Activated B cell treated with CpG ODN at 0.5 μM for 24 hours (primary cell): ENCODE results near the gene ZC3H12C. TPM values are rescaled to one million over a fixed set of nuclear protein-coding genes. Genes with fewer than 3 reads are reported as not detected.
"Not testable (repeated sequence)": the region's sequence is repeated elsewhere in the genome, so short reads cannot be mapped to it uniquely, and the experiment has no call there.

Experiments used
- ATAC-seq: fragments of 200-7000 bp; cut with Tn5 transposase; one replicate; pipeline ENCODE4 v1.10.0; 2021; ENCODE audit warnings: low read depth, mild to moderate bottlenecking, moderate library complexity
- CTCF ChIA-PET: fragments of 350-600 bp; sonication (Branson Sonifier 250); formaldehyde crosslinking; loops from one replicate; lab custom pipeline; 2021; ENCODE audit warnings: antibody characterized with exemption; lab: Charles Lee
- POLR2A ChIA-PET: fragments of 350-600 bp; sonication (Branson Sonifier 250); formaldehyde crosslinking; loops from one replicate; lab custom pipeline; 2021; ENCODE audit warnings: antibody characterized with exemption; lab: Charles Lee
- DNase-seq: peaks from one replicate; pipeline ENCODE4 v3.0.0; 2022
- H3K27ac Mint-ChIP-seq: one replicate; pipeline ENCODE4 v1.8.0; 2020; ENCODE audit warnings: mixed read lengths
- H3K27me3 Mint-ChIP-seq: one replicate; pipeline ENCODE4 v1.8.0; 2021; ENCODE audit warnings: mixed read lengths
- H3K36me3 Mint-ChIP-seq: one replicate; pipeline ENCODE4 v1.8.0; 2021; ENCODE audit warnings: low read depth, mixed read lengths
- H3K4me1 Mint-ChIP-seq: one replicate; pipeline ENCODE4 v1.8.0; 2021; ENCODE audit warnings: mixed read lengths
- H3K4me3 Mint-ChIP-seq: one replicate; pipeline ENCODE4 v1.8.0; 2020; ENCODE audit warnings: mild to moderate bottlenecking, mixed read lengths
- H3K9me3 Mint-ChIP-seq: one replicate; pipeline ENCODE4 v1.8.0; 2020; ENCODE audit warnings: mixed read lengths
- CTCF ChIP-seq: fragments of 200-600 bp; IDR thresholded peaks from one replicate; pipeline ENCODE4 v1.8.0; 2022; ENCODE audit warnings: antibody characterized with exemption, mild to moderate bottlenecking
- intact Hi-C: fragments of 100-400 bp; cut with micrococcal nuclease; formaldehyde crosslinking; loops from one replicate; pipeline ENCODE4 v1.15.1; 2024
- total RNA-seq: library from RNA; stranded (reverse); gene quantifications from 2 replicates; pipeline ENCODE4 v1.2.3, GENCODE V29; 2022

The ZC3H12C gene
- total RNA-seq, 1 donor from 2014 or later, result 0.95 TPM

- no peak for TF ChIP-seq CTCF
- Mint-ChIP-seq H3K27ac (no peak overlapping the region), H3K9me3 (no peaks in the 10 kb centered on the region), H3K27me3 (peaks cover 15% of the 10 kb centered on the region), H3K36me3 (no peaks in the 10 kb centered on the region), H3K4me3 (no peak overlapping the region), H3K4me1 (no peaks in the 10 kb centered on the region)
- DNase-seq, result no peak
- ChIA-PET POLR2A (no interaction called here), CTCF (interaction anchor here (1.0 to 7.8 kb wide), 7 partner anchors 157 to 1030 kb away, joined by 3 to 103 read pairs (median 20); partner anchors contain the start of gene FDX1)
- intact Hi-C loops, result loop anchor here (2.0 kb wide), 2 partner anchors 97 to 347 kb away; partner anchors contain the start of gene RDX
- no peak for ATAC-seq
Observed at GRCh38 chr11:110200241-110200640, 107.0 kb downstream of the ZC3H12C start.

- no peaks in the 10 kb centered on the region for H3K36me3 Mint-ChIP-seq
- DNase-seq (no peak), ATAC-seq (no peak)
- no peaks in the 10 kb centered on the region for H3K4me1 Mint-ChIP-seq
- intact Hi-C loops, result loop anchor here (1.0 to 2.0 kb wide), 8 partner anchors 96 to 1245 kb away; partner anchors contain the start of gene RDX
- no peak for TF ChIP-seq CTCF
- H3K9me3 Mint-ChIP-seq, result no peaks in the 10 kb centered on the region
- H3K4me3 Mint-ChIP-seq, result no peak overlapping the region
- H3K27me3 Mint-ChIP-seq, result peaks cover 10% of the 10 kb centered on the region
- CTCF ChIA-PET, result interaction anchor here (0.8 to 7.8 kb wide), 16 partner anchors 13 to 1503 kb away, joined by 3 to 103 read pairs (median 4); partner anchors contain the start of gene FDX1
- POLR2A ChIA-PET, result interaction anchor here (0.9 kb wide), 1 partner anchor 230 kb away, joined by 3 read pairs; no protein-coding TSS in a partner anchor
- no peak overlapping the region for H3K27ac Mint-ChIP-seq
Observed at GRCh38 chr11:110200836-110201235, 107.6 kb downstream of the ZC3H12C start.

- Mint-ChIP-seq H3K4me3 (no peak overlapping the region), H3K36me3 (no peaks in the 10 kb centered on the region), H3K27me3 (no peaks in the 10 kb centered on the region), H3K27ac (no peak overlapping the region), H3K4me1 (no peaks in the 10 kb centered on the region), H3K9me3 (no peaks in the 10 kb centered on the region)
- intact Hi-C loops, result no loop called here
- POLR2A ChIA-PET, result interaction anchor here (0.6 kb wide), 1 partner anchor 1242 kb away, joined by 8 read pairs; no protein-coding TSS in a partner anchor
- CTCF ChIA-PET, result no interaction called here
- ATAC-seq, result no peak
- TF ChIP-seq CTCF, result no peak
- no peak for DNase-seq
Observed at GRCh38 chr11:110207123-110207522, 113.9 kb downstream of the ZC3H12C start.

GRCh38 chr11:110208678-110209312, 115.6 kb downstream of the ZC3H12C start:
- ATAC-seq, H3K4me1 Mint-ChIP-seq, intact Hi-C loops, H3K36me3 Mint-ChIP-seq, CTCF ChIA-PET, POLR2A ChIA-PET, H3K9me3 Mint-ChIP-seq, DNase-seq, H3K27me3 Mint-ChIP-seq, H3K27ac Mint-ChIP-seq: not testable (repeated sequence)
- peak overlapping the region; percentile 46 for H3K4me3 Mint-ChIP-seq

GRCh38 chr11:110209313-110209694, 116.1 kb downstream of the ZC3H12C start:
- ATAC-seq, H3K9me3 Mint-ChIP-seq, CTCF ChIA-PET, H3K27me3 Mint-ChIP-seq, POLR2A ChIA-PET, H3K36me3 Mint-ChIP-seq, H3K4me3 Mint-ChIP-seq, H3K4me1 Mint-ChIP-seq, H3K27ac Mint-ChIP-seq, DNase-seq, intact Hi-C loops: not testable (repeated sequence)

GRCh38 chr11:110217223-110217877, 124.2 kb downstream of the ZC3H12C start:
- POLR2A ChIA-PET, result interaction anchor here (0.6 kb wide), 1 partner anchor 15 kb away, joined by 3 read pairs; no protein-coding TSS in a partner anchor
- CTCF ChIA-PET, result interaction anchor here (1.2 kb wide), 1 partner anchor 13 kb away, joined by 3 read pairs; no protein-coding TSS in a partner anchor
- Mint-ChIP-seq H3K36me3 (no peaks in the 10 kb centered on the region), H3K27me3 (no peaks in the 10 kb centered on the region), H3K27ac (no peak overlapping the region), H3K4me3 (no peak overlapping the region), H3K9me3 (no peaks in the 10 kb centered on the region), H3K4me1 (no peaks in the 10 kb centered on the region)
- TF ChIP-seq CTCF, result no peak
- no peak for DNase-seq
- intact Hi-C loops, result no loop called here
- no peak for ATAC-seq
